HCT116 (cell line): Measurements from ENCODE around the gene PPFIBP1. TPM values are rescaled to one million over a fixed set of nuclear protein-coding genes. Genes with fewer than 3 reads are reported as not detected.

Experiments
- ATAC-seq: fragments of 200-7000 bp; cut with Tn5 transposase; 2 replicates; pipeline ENCODE4 v1.9.1; 2020; ENCODE audit warnings: mild to moderate bottlenecking, moderate library complexity
- BruUV-seq: library from RNA; stranded (reverse); fragments of 400-500 nt; replicated peaks from 2 replicates; lab custom pipeline; 2021; lab: Mats Ljungman, UMichigan
- CTCF ChIA-PET: fragments of 300-600 bp; sonication (Branson Sonifier 250); formaldehyde crosslinking; loops from one replicate; lab custom pipeline; 2021; ENCODE audit warnings: antibody characterized with exemption; lab: Charles Lee
- POLR2A ChIA-PET: fragments of 300-600, 350-600 bp; sonication (Branson Sonifier 250); formaldehyde crosslinking; loops from one replicate; lab custom pipeline; 2021; ENCODE audit warnings: antibody characterized with exemption; lab: Charles Lee
- RAD21 ChIA-PET, 2 experiments: fragments of 300-600 bp; sonication (Branson Sonifier 250); formaldehyde crosslinking; loops; one replicate each; lab custom pipeline; 2023; ENCODE audit warnings: low total read pairs in 2 of 2; ENCODE audit not compliant: uncharacterized antibody in 2 of 2, unreplicated experiment in 2 of 2, low non-redundant PET in 1 of 2; lab: Charles Lee
- DNase-seq: peaks from one replicate; pipeline ENCODE4 v3.0.0-alpha.2; 2010; ENCODE audit warnings: low read depth, low spot score
- H2AFZ ChIP-seq: fragments of 200-600 bp; shearing (Covaris generic), sonication (generic); 2 replicates; pipeline ENCODE4 v1.6.1; 2017; ENCODE audit warnings: low read depth, mixed run types, mixed read lengths, antibody characterized with exemption, low read length; ENCODE audit not compliant: poor library complexity, severe bottlenecking
- H3K27ac ChIP-seq: 2 replicates; pipeline ENCODE4 v1.5.1; 2012; ENCODE audit warnings: low read depth, low read length
- H3K27me3 ChIP-seq: fragments of 200-600 bp; sonication (generic); 2 replicates; pipeline ENCODE4 v1.6.1; 2016; ENCODE audit warnings: mixed run types, low read length, mixed read lengths; ENCODE audit not compliant: insufficient read depth
- H3K36me3 ChIP-seq, 2 experiments: fragments of 200-500 bp in 1 of 2; fragments of 200-600 bp in 1 of 2; sonication (Bioruptor generic) in 1 of 2; sonication (generic) in 1 of 2; 2 replicates each; pipeline versions ENCODE4 v1.5.1 to v1.6.1; 2014 to 2016; ENCODE audit warnings: low read length in 2 of 2, inconsistent platforms in 1 of 2, mixed read lengths in 1 of 2, mixed run types in 1 of 2; ENCODE audit not compliant: insufficient read depth in 2 of 2, control insufficient read depth in 1 of 2
- H3K4me1 ChIP-seq, 2 experiments: fragments of 200-600 bp in 1 of 2; sonication (generic) in 1 of 2; 2 replicates each; pipeline versions ENCODE4 v1.5.1 to v1.6.1; 2012 to 2017; ENCODE audit warnings: low read length in 2 of 2, inconsistent platforms in 1 of 2, mild to moderate bottlenecking in 1 of 2, mixed read lengths in 1 of 2, mixed run types in 1 of 2, moderate library complexity in 1 of 2; ENCODE audit not compliant: insufficient read depth in 2 of 2, control insufficient read depth in 1 of 2
- H3K4me2 ChIP-seq: fragments of 200-600 bp; sonication (generic); 2 replicates; pipeline ENCODE4 v1.6.1; 2017; ENCODE audit warnings: mixed run types, low read length, mixed read lengths
- H3K4me3 ChIP-seq, 2 experiments: fragments of 200-600 bp in 1 of 2; sonication (generic) in 1 of 2; replicated peaks in 1 of 2; 2 replicates each; pipeline ENCODE4 v1.5.1; 2011 to 2016; ENCODE audit warnings: low read length in 2 of 2, control low read depth in 1 of 2, low read depth in 1 of 2, mild to moderate bottlenecking in 1 of 2, mixed read lengths in 1 of 2, mixed run types in 1 of 2
- H3K79me2 ChIP-seq: fragments of 200-600 bp; sonication (generic); 2 replicates; pipeline ENCODE4 v1.6.1; 2017; ENCODE audit warnings: mild to moderate bottlenecking, mixed run types, low read length, moderate library complexity, mixed read lengths; ENCODE audit not compliant: insufficient read depth
- H3K9ac ChIP-seq: fragments of 200-600 bp; sonication (generic); 2 replicates; pipeline ENCODE4 v1.6.1; 2016; ENCODE audit warnings: low read length, mixed read lengths
- H3K9me2 ChIP-seq: fragments of 200-600 bp; sonication (generic), shearing (Covaris generic); 2 replicates; pipeline ENCODE4 v1.6.1; 2017; ENCODE audit warnings: mixed run types, mild to moderate bottlenecking, moderate library complexity; ENCODE audit not compliant: insufficient read depth
- H3K9me3 ChIP-seq, 2 experiments: fragments of 200-500 bp in 1 of 2; fragments of 200-600 bp in 1 of 2; sonication (Bioruptor generic) in 1 of 2; sonication (generic) in 1 of 2; 2 replicates each; pipeline ENCODE4 v1.6.1; 2014 to 2017; ENCODE audit warnings: low read length in 2 of 2, mixed read lengths in 2 of 2, inconsistent platforms in 1 of 2, low read depth in 1 of 2, mild to moderate bottlenecking in 1 of 2, mixed run types in 1 of 2, moderate library complexity in 1 of 2; ENCODE audit not compliant: control insufficient read depth in 1 of 2, insufficient read depth in 1 of 2
- H4K20me1 ChIP-seq: fragments of 200-600 bp; sonication (generic), shearing (Covaris generic); 2 replicates; pipeline ENCODE4 v1.6.1; 2017; ENCODE audit warnings: mixed run types, mild to moderate bottlenecking, moderate library complexity; ENCODE audit not compliant: insufficient read depth
- CEBPB ChIP-seq: IDR thresholded peaks from 2 replicates; pipeline ENCODE4 v1.6.1; 2012; ENCODE audit warnings: low read depth
- CTCF ChIP-seq, 3 experiments: fragments of 200-600 bp in 1 of 3; sonication (generic) in 1 of 3; IDR thresholded peaks in 2 of 3; conservative IDR thresholded peaks in 1 of 3; 2 replicates each; pipeline ENCODE4 v1.5.1; 2012 to 2017; ENCODE audit warnings: low read depth in 2 of 3, low read length in 2 of 3, antibody characterized with exemption in 1 of 3, borderline replicate concordance in 1 of 3, control low read depth in 1 of 3, mild to moderate bottlenecking in 1 of 3, mixed read lengths in 1 of 3, mixed run types in 1 of 3, moderate library complexity in 1 of 3; ENCODE audit not compliant: insufficient read depth in 1 of 3
- EZH2 ChIP-seq: fragments of 200-600 bp; sonication (generic); IDR thresholded peaks from 2 replicates; pipeline ENCODE4 v1.6.1; 2017; ENCODE audit warnings: antibody characterized with exemption, mixed run types
- FOSL1 ChIP-seq: IDR thresholded peaks from 2 replicates; pipeline ENCODE4 v1.6.1; 2012; ENCODE audit warnings: low read depth
- JUND ChIP-seq: IDR thresholded peaks from 2 replicates; pipeline ENCODE4 v1.6.1; 2012
- POLR2A ChIP-seq: IDR thresholded peaks from 2 replicates; pipeline ENCODE4 v1.7.0; 2011; ENCODE audit warnings: borderline replicate concordance; ENCODE audit not compliant: insufficient read depth, insufficient read length; ENCODE audit errors: extremely low read depth
- POLR2AphosphoS5 ChIP-seq: IDR thresholded peaks from 2 replicates; pipeline ENCODE4 v1.6.1; 2011; ENCODE audit warnings: mild to moderate bottlenecking, low read depth, low read length, moderate library complexity
- REST ChIP-seq: IDR thresholded peaks from 2 replicates; pipeline ENCODE4 v1.6.1; 2012; ENCODE audit warnings: low read depth
- SIN3A ChIP-seq: IDR thresholded peaks from 2 replicates; pipeline ENCODE4 v1.6.1; 2012; ENCODE audit warnings: low read depth
- SP1 ChIP-seq: IDR thresholded peaks from 2 replicates; pipeline ENCODE4 v1.6.1; 2012; ENCODE audit warnings: low read depth
- SRF ChIP-seq: IDR thresholded peaks from 2 replicates; pipeline ENCODE4 v1.6.1; 2012; ENCODE audit warnings: low read depth
- TCF7L2 ChIP-seq: IDR thresholded peaks from 2 replicates; pipeline ENCODE4 v1.7.0; 2011; ENCODE audit warnings: borderline replicate concordance, inconsistent platforms; ENCODE audit not compliant: insufficient read depth, insufficient read length; ENCODE audit errors: extremely low read depth
- ZNF274 ChIP-seq: fragments of 200-500 bp; sonication (Bioruptor generic); IDR thresholded peaks from 2 replicates; pipeline ENCODE4 v1.6.1; 2014; ENCODE audit warnings: mild to moderate bottlenecking, low read depth, low read length, inconsistent platforms
- intact Hi-C: fragments of 100-400 bp; cut with micrococcal nuclease; formaldehyde crosslinking; loops from 2 replicates; pipeline ENCODE4 v1.10.0; 2022
- total RNA-seq: library from RNA; stranded (reverse); gene quantifications from one replicate; pipeline ENCODE4 v1.2.1, GENCODE V29; 2021; ENCODE audit not compliant: unreplicated experiment
- TF ChIP-seq, protein P1 (sequence below): IDR thresholded peaks from 2 replicates; pipeline ENCODE4 v1.6.1; 2011; ENCODE audit warnings: mild to moderate bottlenecking, low read length, moderate library complexity; ENCODE audit not compliant: insufficient replicate concordance; ENCODE audit errors: extremely low read depth

Gene PPFIBP1
- total RNA-seq, 1 experiment from 2014 or later, result 102 TPM

- DNase-seq (no peak), ATAC-seq (no peak)
- intact Hi-C loops, result no loop called here
- H3K79me2 ChIP-seq, result no peaks in the 10 kb centered on the region
- H3K27ac ChIP-seq, result no peak overlapping the region
- ChIA-PET CTCF (no interaction called here), RAD21 (no interaction called here), POLR2A (no interaction called here)
- no peaks in the 10 kb centered on the region for H3K9me3 ChIP-seq
- H3K4me2 ChIP-seq, result no peak overlapping the region
- H3K27me3 ChIP-seq, result no peaks in the 10 kb centered on the region
- no peak overlapping the region for H2AFZ ChIP-seq
- H3K9me2 ChIP-seq, result no peaks in the 10 kb centered on the region
- H3K9ac ChIP-seq, result no peak overlapping the region
- H4K20me1 ChIP-seq, result no peaks in the 10 kb centered on the region
- H3K4me3 ChIP-seq, result no peak overlapping the region
- no TSS peak for BruUV-seq
- no peaks in the 10 kb centered on the region for H3K4me1 ChIP-seq
- no peak for TF ChIP-seq SRF
- no peak for TF ChIP-seq TCF7L2
- TF ChIP-seq POLR2AphosphoS5, result no peak
- no peak for TF ChIP-seq REST
- no peak for TF ChIP-seq ZNF274
- TF ChIP-seq CEBPB, result no peak
- TF ChIP-seq JUND, result no peak
- TF ChIP-seq POLR2A, result no peak
- TF ChIP-seq SIN3A, result no peak
- TF ChIP-seq EZH2, result no peak
- no peak for TF ChIP-seq CTCF (IDR thresholded peaks at IDR 0.05 in 2 of 3, conservative IDR thresholded peaks at IDR 0.05 in 1 of 3; ENCODE audit: borderline replicate concordance in 1 of 3, insufficient read depth in 1 of 3, low read depth in 2 of 3, low read length in 2 of 3)
- TF ChIP-seq FOSL1, result no peak
- no peak for TF ChIP-seq SP1
- TF ChIP-seq, protein P1, sequence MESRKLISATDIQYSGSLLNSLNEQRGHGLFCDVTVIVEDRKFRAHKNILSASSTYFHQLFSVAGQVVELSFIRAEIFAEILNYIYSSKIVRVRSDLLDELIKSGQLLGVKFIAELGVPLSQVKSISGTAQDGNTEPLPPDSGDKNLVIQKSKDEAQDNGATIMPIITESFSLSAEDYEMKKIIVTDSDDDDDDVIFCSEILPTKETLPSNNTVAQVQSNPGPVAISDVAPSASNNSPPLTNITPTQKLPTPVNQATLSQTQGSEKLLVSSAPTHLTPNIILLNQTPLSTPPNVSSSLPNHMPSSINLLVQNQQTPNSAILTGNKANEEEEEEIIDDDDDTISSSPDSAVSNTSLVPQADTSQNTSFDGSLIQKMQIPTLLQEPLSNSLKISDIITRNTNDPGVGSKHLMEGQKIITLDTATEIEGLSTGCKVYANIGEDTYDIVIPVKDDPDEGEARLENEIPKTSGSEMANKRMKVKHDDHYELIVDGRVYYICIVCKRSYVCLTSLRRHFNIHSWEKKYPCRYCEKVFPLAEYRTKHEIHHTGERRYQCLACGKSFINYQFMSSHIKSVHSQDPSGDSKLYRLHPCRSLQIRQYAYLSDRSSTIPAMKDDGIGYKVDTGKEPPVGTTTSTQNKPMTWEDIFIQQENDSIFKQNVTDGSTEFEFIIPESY, result no peak
- H3K36me3 ChIP-seq, result no peaks in the 10 kb centered on the region
Measured at GRCh38 chr12:27511723-27512045, 12.3 kb upstream of the PPFIBP1 start.
